ENCODE data around the gene TRIM45.

- no peak for TF ChIP-seq CTCF (IDR thresholded peaks at IDR 0.05; ENCODE audit: low read depth, low read length)
- TF ChIP-seq EZH2phosphoT487 (IDR thresholded peaks at IDR 0.05; ENCODE audit: low read depth), result no peak
Observed at GRCh38 chr1:117106478-117106877, 15.1 kb downstream of the TRIM45 start.

Measured in OCI-LY3 (cell line).